GM23338 (cell line): Measurements from ENCODE around the gene GPD1. TPM values are rescaled to one million over a fixed set of nuclear protein-coding genes. Genes with fewer than 3 reads are reported as not detected.

Experiments
- JUNB ChIP-seq: IDR thresholded peaks from one replicate; pipeline ENCODE4 v1.6.1; 2016; ENCODE audit warnings: antibody characterized with exemption; ENCODE audit not compliant: unreplicated experiment
- NANOG ChIP-seq: IDR thresholded peaks from 2 replicates; pipeline ENCODE4 v1.6.1; 2016; ENCODE audit warnings: antibody characterized with exemption, borderline replicate concordance
- REST ChIP-seq: IDR thresholded peaks from one replicate; pipeline ENCODE4 v1.6.1; 2018; ENCODE audit warnings: antibody characterized with exemption; ENCODE audit not compliant: unreplicated experiment
- ZNF331 ChIP-seq: fragments of 250-450 bp; sonication (Bioruptor Pico); IDR thresholded peaks from 2 replicates; pipeline ENCODE4 v1.5.0; 2020; ENCODE audit warnings: low read depth, mild to moderate bottlenecking, moderate library complexity
- ZNF462 ChIP-seq: fragments of 250-450 bp; sonication (Bioruptor Pico); IDR thresholded peaks from 2 replicates; pipeline ENCODE4 v1.5.0; 2020; ENCODE audit warnings: mild to moderate bottlenecking, moderate library complexity
- polyA plus RNA-seq: library from polyadenylated mRNA; unstranded; fragments of >200 nt; fragmentation: Nextera tagmentation; extraction: Ambion mirVana; gene quantifications from 2 replicates; pipeline ENCODE4 v1.2.1, GENCODE V29; 2016
- total RNA-seq: library from RNA; depleted of rRNA; stranded (reverse); fragments of >200 nt; shearing (Covaris generic); gene quantifications from 2 replicates; pipeline ENCODE4 v1.2.3, GENCODE V29; 2014

Gene GPD1
- total and polyA plus RNA-seq, 2 experiments from 2014 or later = 0.36 to 0.45 TPM

GRCh38 chr12:50106907-50107306, 3.1 kb downstream of the GPD1 start (continued):
- TF ChIP-seq ZNF462 = no peak
- TF ChIP-seq REST = no peak
- no peak for TF ChIP-seq ZNF331 (CRISPR knock-in tag)
- no peak for TF ChIP-seq NANOG
- no peak for TF ChIP-seq JUNB
